ENCODE measurements around the gene RIN2.
"Not testable (repeated sequence)": the region's sequence is repeated elsewhere in the genome, so short reads cannot be mapped to it uniquely, and the experiment has no call there.

The RIN2 gene

DNA sequence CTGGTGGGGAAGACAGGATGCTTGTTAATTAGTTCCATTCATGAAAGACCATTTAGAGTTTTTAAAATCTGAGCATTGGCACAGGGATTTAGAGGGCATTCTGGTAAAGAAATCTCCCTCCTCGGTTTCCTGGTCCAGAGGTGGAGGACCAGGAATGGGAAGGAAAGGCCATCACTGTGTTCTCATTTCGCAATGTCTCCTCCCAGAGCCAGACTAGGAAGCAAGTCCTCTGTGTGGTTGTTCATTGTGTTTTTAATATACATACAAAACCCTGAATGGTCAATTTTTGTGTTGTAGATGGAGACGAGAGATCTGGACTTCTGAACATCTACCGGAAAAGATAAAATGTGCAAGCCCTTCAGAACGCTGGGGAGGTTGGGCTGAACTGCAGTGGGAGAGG is 41.3 kb downstream of the RIN2 start:
- Histone ChIP-seq H3K9me3 (ENCODE audit: low read length) (no peaks in the 10 kb centered on the region), H3K9ac (ENCODE audit: low read length) (no peak overlapping the region), H3K27ac (ENCODE audit: low read depth, low read length, poor library complexity, severe bottlenecking) (no peak overlapping the region), H3K36me3 (ENCODE audit: insufficient read depth, low read length) (no peaks in the 10 kb centered on the region), H3K79me2 (ENCODE audit: insufficient read depth, low read length) (no peaks in the 10 kb centered on the region), H3K27me3 (ENCODE audit: insufficient read depth, low read length) (no peaks in the 10 kb centered on the region), H2AFZ (ENCODE audit: low read length) (no peak overlapping the region), H4K20me1 (ENCODE audit: insufficient read depth, low read length) (no peaks in the 10 kb centered on the region), H3K4me2 (ENCODE audit: low read length) (no peak overlapping the region), H3F3A (ENCODE audit: insufficient read depth, low read length) (no peaks in the 10 kb centered on the region), H3K4me1 (ENCODE audit: insufficient read depth, low read length, severe bottlenecking) (no peaks in the 10 kb centered on the region), H3K9me2 (ENCODE audit: low read depth, low read length) (no peaks in the 10 kb centered on the region), H3K4me3 (ENCODE audit: low read depth, low read length, poor library complexity, severe bottlenecking) (no peak overlapping the region)
- TF ChIP-seq EZH2 (IDR thresholded peaks at IDR 0.05; ENCODE audit: borderline replicate concordance, low read length) = no peak
- TF ChIP-seq CTCF (IDR thresholded peaks at IDR 0.05; ENCODE audit: low read length) = no peak

DNA sequence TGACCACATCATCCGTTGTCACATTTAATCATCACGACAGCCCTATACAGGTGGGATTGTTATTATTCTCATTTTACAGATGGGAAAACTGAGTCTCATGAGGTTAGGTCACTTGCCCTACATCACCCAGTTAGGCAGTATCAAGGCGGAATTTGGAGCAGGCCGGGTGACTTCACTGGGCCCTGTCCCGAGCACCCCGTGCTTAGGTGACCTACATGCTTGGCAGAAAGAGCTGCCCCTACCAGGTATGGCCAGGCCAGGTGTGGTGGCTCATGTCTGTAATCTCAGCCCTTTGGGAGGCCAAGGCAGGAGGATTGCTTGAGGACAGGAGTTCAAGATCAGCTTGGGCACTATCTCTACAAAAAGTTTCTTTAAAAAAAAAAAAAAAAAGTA is 44.0 kb downstream of the RIN2 start:
- Histone ChIP-seq H3K4me3 (ENCODE audit: low read depth, low read length, poor library complexity, severe bottlenecking) (no peak overlapping the region), H3K27me3 (ENCODE audit: insufficient read depth, low read length) (no peaks in the 10 kb centered on the region), H3K4me2 (ENCODE audit: low read length) (no peak overlapping the region), H3K36me3 (ENCODE audit: insufficient read depth, low read length) (no peaks in the 10 kb centered on the region), H2AFZ (ENCODE audit: low read length) (no peak overlapping the region), H3K9ac (ENCODE audit: low read length) (no peak overlapping the region), H3K9me3 (ENCODE audit: low read length) (no peaks in the 10 kb centered on the region), H3F3A (ENCODE audit: insufficient read depth, low read length) (no peaks in the 10 kb centered on the region), H4K20me1 (ENCODE audit: insufficient read depth, low read length) (no peaks in the 10 kb centered on the region), H3K4me1 (ENCODE audit: insufficient read depth, low read length, severe bottlenecking) (no peaks in the 10 kb centered on the region), H3K27ac (ENCODE audit: low read depth, low read length, poor library complexity, severe bottlenecking) (no peak overlapping the region), H3K79me2 (ENCODE audit: insufficient read depth, low read length) (no peaks in the 10 kb centered on the region), H3K9me2 (ENCODE audit: low read depth, low read length) (no peaks in the 10 kb centered on the region)
- no peak for TF ChIP-seq EZH2 (IDR thresholded peaks at IDR 0.05; ENCODE audit: borderline replicate concordance, low read length)
- no peak for TF ChIP-seq CTCF (IDR thresholded peaks at IDR 0.05; ENCODE audit: low read length)

DNA sequence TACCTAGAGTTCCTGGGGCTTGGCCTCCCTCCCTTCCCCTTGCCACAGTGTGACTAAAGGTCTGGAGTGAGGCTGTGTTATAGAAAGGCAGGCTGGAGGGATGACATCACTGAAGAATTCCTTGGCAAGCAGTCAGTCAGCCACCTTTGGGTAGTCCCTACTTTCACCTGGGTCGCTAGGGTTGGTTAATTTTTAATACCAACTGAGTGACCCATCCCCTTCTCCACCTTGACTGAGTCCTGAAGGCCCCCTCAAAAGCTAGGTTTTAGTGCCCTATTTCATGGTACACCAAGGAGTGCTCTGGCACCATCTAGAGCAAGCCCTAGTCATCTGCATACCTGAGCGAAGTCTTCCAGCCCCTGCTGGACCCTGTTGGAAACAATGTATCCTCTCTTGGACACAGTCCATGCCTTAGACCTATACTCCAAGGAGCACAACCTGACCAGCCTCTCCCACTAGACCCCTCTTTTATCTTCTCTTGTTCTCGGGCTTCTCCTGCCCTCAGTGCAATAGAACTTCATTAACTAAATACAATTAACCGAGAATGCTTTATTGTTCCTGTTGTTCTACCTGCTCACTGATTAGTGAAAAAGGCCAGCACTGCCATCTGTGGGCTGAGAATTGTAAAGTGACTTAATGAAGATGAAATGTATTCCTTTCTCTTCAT is 44.6 kb downstream of the RIN2 start:
- Histone ChIP-seq H3K4me1 (ENCODE audit: insufficient read depth, low read length, severe bottlenecking) (no peaks in the 10 kb centered on the region), H3K79me2 (ENCODE audit: insufficient read depth, low read length) (no peaks in the 10 kb centered on the region), H3K9me3 (ENCODE audit: low read length) (no peaks in the 10 kb centered on the region), H3K36me3 (ENCODE audit: insufficient read depth, low read length) (no peaks in the 10 kb centered on the region), H3K4me3 (ENCODE audit: low read depth, low read length, poor library complexity, severe bottlenecking) (no peak overlapping the region), H3K27ac (ENCODE audit: low read depth, low read length, poor library complexity, severe bottlenecking) (no peak overlapping the region), H3K9me2 (ENCODE audit: low read depth, low read length) (no peaks in the 10 kb centered on the region), H4K20me1 (ENCODE audit: insufficient read depth, low read length) (no peaks in the 10 kb centered on the region), H3F3A (ENCODE audit: insufficient read depth, low read length) (no peaks in the 10 kb centered on the region), H3K9ac (ENCODE audit: low read length) (no peak overlapping the region), H3K27me3 (ENCODE audit: insufficient read depth, low read length) (no peaks in the 10 kb centered on the region), H3K4me2 (ENCODE audit: low read length) (no peak overlapping the region), H2AFZ (ENCODE audit: low read length) (no peak overlapping the region)
- no peak for TF ChIP-seq EZH2 (IDR thresholded peaks at IDR 0.05; ENCODE audit: borderline replicate concordance, low read length)
- 0 out of 2 replicates have a peak, but pooled peaks have one; percentile 4 for TF ChIP-seq CTCF (IDR thresholded peaks at IDR 0.05; ENCODE audit: low read length)

DNA sequence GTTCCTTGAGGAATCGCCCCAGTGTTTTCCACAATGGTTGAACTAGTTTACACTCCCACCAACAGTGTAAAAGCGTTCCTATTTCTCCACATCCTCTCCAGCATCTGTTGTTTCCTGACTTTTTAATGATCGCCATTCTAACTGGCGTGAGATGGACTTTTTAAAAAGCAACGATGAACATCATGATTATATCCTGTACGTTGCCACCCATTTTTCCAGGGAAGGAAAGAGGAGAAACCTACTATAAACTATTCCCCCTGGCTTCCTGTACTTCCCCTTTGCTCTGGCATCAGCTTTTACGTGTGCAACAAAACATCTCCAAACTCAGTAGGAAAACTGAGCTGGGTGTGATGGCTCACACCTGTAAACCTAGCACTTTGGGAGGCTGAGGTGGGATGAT is 48.2 kb downstream of the RIN2 start:
- H3K9me2 ChIP-seq (ENCODE audit: low read depth, low read length); H3K79me2 ChIP-seq (ENCODE audit: insufficient read depth, low read length); H3K27me3 ChIP-seq (ENCODE audit: insufficient read depth, low read length); H3F3A ChIP-seq (ENCODE audit: insufficient read depth, low read length); H2AFZ ChIP-seq (ENCODE audit: low read length); H3K4me3 ChIP-seq (ENCODE audit: low read depth, low read length, poor library complexity, severe bottlenecking); H3K9me3 ChIP-seq (ENCODE audit: low read length); H3K36me3 ChIP-seq (ENCODE audit: insufficient read depth, low read length); H3K4me2 ChIP-seq (ENCODE audit: low read length); H4K20me1 ChIP-seq (ENCODE audit: insufficient read depth, low read length); H3K4me1 ChIP-seq (ENCODE audit: insufficient read depth, low read length, severe bottlenecking); H3K9ac ChIP-seq (ENCODE audit: low read length); H3K27ac ChIP-seq (ENCODE audit: low read depth, low read length, poor library complexity, severe bottlenecking): not testable (repeated sequence)

Data from OCI-LY1 (cell line).